WTC11 (cell line): ENCODE data around the gene FBXO31. TPM values are rescaled to one million over a fixed set of nuclear protein-coding genes. Genes with fewer than 3 reads are reported as not detected.
A peak's percentile ranks its signal among the peaks of the same experiment; 100 is the strongest.

Source experiments
- ATAC-seq: fragments of 200-7000 bp; cut with Tn5 transposase; 2 replicates; pipeline ENCODE4 v1.10.0; 2021; ENCODE audit warnings: mild to moderate bottlenecking, moderate library complexity
- CTCF ChIA-PET: fragments of 300-600 bp; sonication (Branson Sonifier 250); formaldehyde crosslinking; loops from one replicate; lab custom pipeline; 2021; ENCODE audit warnings: antibody characterized with exemption; lab: Charles Lee
- POLR2A ChIA-PET: fragments of 350-600 bp; sonication (Branson Sonifier 250); formaldehyde crosslinking; loops from one replicate; lab custom pipeline; 2021; ENCODE audit warnings: antibody characterized with exemption; lab: Charles Lee
- DNase-seq: peaks from one replicate; pipeline ENCODE4 v3.0.0; 2021; ENCODE audit warnings: low spot score
- H3K27ac Mint-ChIP-seq: 2 replicates; pipeline ENCODE4 v1.8.0; 2021; ENCODE audit warnings: mixed read lengths
- H3K27me3 Mint-ChIP-seq: 2 replicates; pipeline ENCODE4 v1.8.0; 2021; ENCODE audit warnings: low read depth, mild to moderate bottlenecking, moderate library complexity, mixed read lengths
- H3K36me3 Mint-ChIP-seq: 2 replicates; pipeline ENCODE4 v1.8.0; 2021; ENCODE audit warnings: mixed read lengths
- H3K4me1 Mint-ChIP-seq: 2 replicates; pipeline ENCODE4 v1.8.0; 2022; ENCODE audit warnings: mixed read lengths
- H3K4me3 Mint-ChIP-seq: 2 replicates; pipeline ENCODE4 v1.8.0; 2021; ENCODE audit warnings: mild to moderate bottlenecking, moderate library complexity, mixed read lengths
- H3K9me3 Mint-ChIP-seq: 2 replicates; pipeline ENCODE4 v1.8.0; 2021; ENCODE audit warnings: mixed read lengths
- ATF1 ChIP-seq: sonication (generic); formaldehyde crosslinking; IDR thresholded peaks from 2 replicates; pipeline ENCODE4 v1.8.1; 2023; ENCODE audit warnings: mild to moderate bottlenecking, moderate library complexity, missing genetic modification reagents
- ATF6 ChIP-seq: sonication (generic); formaldehyde crosslinking; IDR thresholded peaks from 2 replicates; pipeline ENCODE4 v1.8.1; 2023; ENCODE audit warnings: mild to moderate bottlenecking, missing genetic modification reagents
- CBFB ChIP-seq: sonication (generic); formaldehyde crosslinking; IDR thresholded peaks from 2 replicates; pipeline ENCODE4 v1.8.1; 2022; ENCODE audit warnings: mild to moderate bottlenecking, low read depth, missing genetic modification reagents
- CREB1 ChIP-seq: sonication (generic); formaldehyde crosslinking; IDR thresholded peaks from 2 replicates; pipeline ENCODE4 v1.8.0; 2023; ENCODE audit warnings: mild to moderate bottlenecking, missing genetic modification reagents
- E2F4 ChIP-seq: sonication (generic); formaldehyde crosslinking; IDR thresholded peaks from 2 replicates; pipeline ENCODE4 v1.8.1; 2022; ENCODE audit warnings: low read depth, mild to moderate bottlenecking, moderate library complexity, missing genetic modification reagents, borderline replicate concordance
- EMX1 ChIP-seq: fragments of 250-450 bp; sonication (Bioruptor Pico); IDR thresholded peaks from 2 replicates; pipeline ENCODE4 v1.8.0; 2021; ENCODE audit warnings: mild to moderate bottlenecking
- ERG ChIP-seq: fragments of 250-450 bp; sonication (Bioruptor Pico); IDR thresholded peaks from 2 replicates; pipeline ENCODE4 v1.8.0; 2021; ENCODE audit warnings: mild to moderate bottlenecking
- HMGA2 ChIP-seq: fragments of 250-450 bp; sonication (Bioruptor Pico); IDR thresholded peaks from 2 replicates; pipeline ENCODE4 v1.4.0; 2021; ENCODE audit warnings: mild to moderate bottlenecking, moderate library complexity
- IRF2 ChIP-seq: sonication (generic); formaldehyde crosslinking; IDR thresholded peaks from 2 replicates; pipeline ENCODE4 v1.8.0; 2022; ENCODE audit warnings: low read depth, missing genetic modification reagents, borderline replicate concordance
- JAZF1 ChIP-seq: fragments of 250-450 bp; sonication (Bioruptor Pico); IDR thresholded peaks from 2 replicates; pipeline ENCODE4 v1.9.0; 2021; ENCODE audit warnings: moderate library complexity, mild to moderate bottlenecking, inconsistent platforms
- KAT7 ChIP-seq: sonication (generic); formaldehyde crosslinking; IDR thresholded peaks from 2 replicates; pipeline ENCODE4 v1.8.1; 2023; ENCODE audit warnings: missing genetic modification reagents, mild to moderate bottlenecking, borderline replicate concordance
- MXD4 ChIP-seq: fragments of 250-450 bp; sonication (Bioruptor Pico); IDR thresholded peaks from 2 replicates; pipeline ENCODE4 v1.8.0; 2021; ENCODE audit warnings: mild to moderate bottlenecking, moderate library complexity, borderline replicate concordance
- NR2C2 ChIP-seq: sonication (generic); formaldehyde crosslinking; IDR thresholded peaks from 2 replicates; pipeline ENCODE4 v1.8.0; 2022; ENCODE audit warnings: mild to moderate bottlenecking, missing genetic modification reagents
- USF2 ChIP-seq: sonication (generic); formaldehyde crosslinking; IDR thresholded peaks from 2 replicates; pipeline ENCODE4 v1.8.1; 2023; ENCODE audit warnings: mild to moderate bottlenecking, missing genetic modification reagents, moderate library complexity
- ZNF219 ChIP-seq: sonication (generic); formaldehyde crosslinking; IDR thresholded peaks from 2 replicates; pipeline ENCODE4 v1.8.0; 2023; ENCODE audit warnings: missing genetic modification reagents, mild to moderate bottlenecking, borderline replicate concordance
- ZNF232 ChIP-seq: sonication (generic); formaldehyde crosslinking; IDR thresholded peaks from 2 replicates; pipeline ENCODE4 v1.8.0; 2022; ENCODE audit warnings: mild to moderate bottlenecking, missing genetic modification reagents
- ZNF423 ChIP-seq: fragments of 250-450 bp; sonication (Bioruptor Pico); IDR thresholded peaks from 2 replicates; pipeline ENCODE4 v2.1.2; 2022; ENCODE audit warnings: mild to moderate bottlenecking, moderate library complexity
- total RNA-seq: library from RNA; stranded (reverse); gene quantifications from 3 replicates; pipeline ENCODE4 v1.2.3, GENCODE V29; 2021
- TF ChIP-seq, protein P1 (sequence below): sonication (generic); formaldehyde crosslinking; conservative IDR thresholded peaks from 2 replicates; pipeline ENCODE4 v1.8.1; 2022; ENCODE audit warnings: mild to moderate bottlenecking, missing genetic modification reagents
- TF ChIP-seq, protein P2 (sequence below): sonication (generic); formaldehyde crosslinking; IDR thresholded peaks from 2 replicates; pipeline ENCODE4 v1.8.0; 2023; ENCODE audit warnings: mild to moderate bottlenecking, missing genetic modification reagents
- TF ChIP-seq, protein P3 (sequence below): sonication (generic); formaldehyde crosslinking; IDR thresholded peaks from 2 replicates; pipeline ENCODE4 v1.8.1; 2022; ENCODE audit warnings: missing genetic modification reagents, borderline replicate concordance
- TF ChIP-seq, protein P4 (sequence below): sonication (generic); formaldehyde crosslinking; IDR thresholded peaks from 2 replicates; pipeline ENCODE4 v1.8.0; 2022; ENCODE audit warnings: mild to moderate bottlenecking, missing genetic modification reagents

The FBXO31 gene
- total RNA-seq, 1 experiment from 2014 or later: 22.6 TPM

DNA sequence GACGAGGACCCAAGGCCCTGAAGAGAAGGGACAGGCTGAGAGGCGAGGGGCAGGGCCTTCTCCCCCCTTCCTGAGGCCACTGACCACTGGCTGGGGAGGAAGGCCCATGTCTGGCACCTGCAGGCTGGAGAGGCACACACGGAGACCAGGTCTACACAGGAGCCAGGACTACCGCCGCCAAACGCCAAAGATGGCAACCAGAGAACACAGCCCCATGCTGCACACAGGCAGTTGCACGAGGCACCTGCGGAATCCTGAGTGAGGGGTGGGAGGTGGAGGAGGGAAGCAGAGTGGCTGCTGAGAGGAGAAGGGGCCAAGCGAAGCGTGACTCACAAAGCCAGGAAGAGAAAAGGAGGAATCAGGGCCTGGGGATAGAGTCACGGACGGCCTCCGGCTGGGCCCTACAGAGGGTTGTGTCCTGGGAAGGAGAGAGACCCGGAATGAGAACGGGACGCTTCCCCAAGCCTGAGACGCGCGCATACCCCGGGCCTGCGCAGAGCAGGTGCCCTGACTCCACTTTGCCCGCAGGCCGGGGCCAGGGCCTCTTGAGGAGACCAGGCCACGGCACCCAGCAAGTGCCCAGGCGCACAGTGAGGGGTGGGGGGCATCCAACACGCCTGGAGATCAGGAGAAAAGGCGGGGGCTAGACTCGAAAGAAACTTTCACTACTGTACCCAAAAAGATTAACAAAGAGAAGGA is 37.7 kb downstream of the FBXO31 start:
- ATAC-seq (no peak), DNase-seq (no peak)
- Mint-ChIP-seq H3K36me3 (peaks cover 12% of the 10 kb centered on the region), H3K9me3 (no peaks in the 10 kb centered on the region), H3K27ac (peak overlapping the region; percentile 53), H3K4me1 (peaks cover 15% of the 10 kb centered on the region), H3K4me3 (no peak overlapping the region), H3K27me3 (no peaks in the 10 kb centered on the region)
- ChIA-PET CTCF (interaction anchor here (1.0 to 1.1 kb wide), 2 partner anchors 38 to 71 kb away, joined by 3 read pairs; partner anchors contain the start of gene FBXO31), POLR2A (no interaction called here)
- no peak for TF ChIP-seq JAZF1 (CRISPR knock-in tag)
- TF ChIP-seq ATF6 (CRISPR knock-in tag): no peak
- no peak for TF ChIP-seq CREB1 (CRISPR knock-in tag)
- TF ChIP-seq HMGA2 (CRISPR knock-in tag): no peak
- TF ChIP-seq ATF1: no peak
- no peak for TF ChIP-seq ZNF423 (CRISPR knock-in tag)
- TF ChIP-seq, protein P1, sequence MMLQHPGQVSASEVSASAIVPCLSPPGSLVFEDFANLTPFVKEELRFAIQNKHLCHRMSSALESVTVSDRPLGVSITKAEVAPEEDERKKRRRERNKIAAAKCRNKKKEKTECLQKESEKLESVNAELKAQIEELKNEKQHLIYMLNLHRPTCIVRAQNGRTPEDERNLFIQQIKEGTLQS (CRISPR knock-in tag): no peak
- TF ChIP-seq NR2C2 (CRISPR knock-in tag): no peak

DNA sequence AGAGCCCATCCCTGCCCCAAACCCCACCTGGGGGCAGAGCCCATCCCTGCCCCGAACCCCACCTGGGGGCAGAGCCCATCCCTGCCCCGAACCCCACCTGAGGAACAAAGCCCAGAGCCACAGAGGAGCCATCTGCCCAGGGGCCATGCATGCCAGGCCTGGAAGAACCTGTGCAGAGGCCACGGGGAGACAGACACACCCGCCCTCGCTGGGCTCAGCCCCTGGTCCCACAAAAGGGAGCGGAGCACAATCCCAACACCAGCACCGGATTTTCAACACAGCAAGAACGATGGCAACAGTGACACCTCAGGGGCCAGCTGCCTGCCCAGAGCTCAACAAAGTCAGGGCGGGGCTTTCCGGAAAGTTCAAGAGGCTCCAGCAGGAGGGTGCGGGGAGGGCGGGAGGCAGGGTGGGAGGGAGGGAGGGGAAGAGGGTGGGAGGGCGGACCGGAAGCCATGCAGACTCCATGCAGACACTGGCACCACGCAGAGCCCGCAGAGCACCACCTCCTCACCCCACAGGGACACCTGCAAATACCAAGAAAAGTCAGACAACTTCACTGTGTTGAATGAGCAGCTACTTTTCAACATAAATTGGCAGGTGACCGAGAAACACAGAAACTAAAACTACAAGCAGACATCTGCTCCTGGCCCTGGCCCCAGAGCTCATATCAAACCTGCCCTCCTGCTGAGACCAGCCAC is 38.5 kb downstream of the FBXO31 start:
- ChIA-PET POLR2A (interaction anchor here (0.8 kb wide), 1 partner anchor 38 kb away, joined by 3 read pairs; no protein-coding TSS in a partner anchor), CTCF (interaction anchor here (0.6 to 1.1 kb wide), 4 partner anchors 27 to 72 kb away, joined by 3 to 4 read pairs (median 3); partner anchors contain the start of genes C16orf95 and FBXO31)
- Mint-ChIP-seq H3K4me1 (peaks cover 15% of the 10 kb centered on the region), H3K9me3 (no peaks in the 10 kb centered on the region), H3K36me3 (peaks cover 12% of the 10 kb centered on the region), H3K27me3 (no peaks in the 10 kb centered on the region), H3K4me3 (no peak overlapping the region), H3K27ac (peak overlapping the region; percentile 53)
- peak; percentile 27; the same call in 1 of the 2 replicates for ATAC-seq
- DNase-seq: no peak
- TF ChIP-seq ZNF232 (CRISPR knock-in tag) (no peak), E2F4 (no peak), KAT7 (CRISPR knock-in tag) (no peak), CBFB (no peak), USF2 (CRISPR knock-in tag) (no peak), MXD4 (CRISPR knock-in tag) (no peak), ERG (no peak), EMX1 (CRISPR knock-in tag) (no peak), ZNF219 (CRISPR knock-in tag) (no peak), IRF2 (no peak)
- TF ChIP-seq, protein P2, sequence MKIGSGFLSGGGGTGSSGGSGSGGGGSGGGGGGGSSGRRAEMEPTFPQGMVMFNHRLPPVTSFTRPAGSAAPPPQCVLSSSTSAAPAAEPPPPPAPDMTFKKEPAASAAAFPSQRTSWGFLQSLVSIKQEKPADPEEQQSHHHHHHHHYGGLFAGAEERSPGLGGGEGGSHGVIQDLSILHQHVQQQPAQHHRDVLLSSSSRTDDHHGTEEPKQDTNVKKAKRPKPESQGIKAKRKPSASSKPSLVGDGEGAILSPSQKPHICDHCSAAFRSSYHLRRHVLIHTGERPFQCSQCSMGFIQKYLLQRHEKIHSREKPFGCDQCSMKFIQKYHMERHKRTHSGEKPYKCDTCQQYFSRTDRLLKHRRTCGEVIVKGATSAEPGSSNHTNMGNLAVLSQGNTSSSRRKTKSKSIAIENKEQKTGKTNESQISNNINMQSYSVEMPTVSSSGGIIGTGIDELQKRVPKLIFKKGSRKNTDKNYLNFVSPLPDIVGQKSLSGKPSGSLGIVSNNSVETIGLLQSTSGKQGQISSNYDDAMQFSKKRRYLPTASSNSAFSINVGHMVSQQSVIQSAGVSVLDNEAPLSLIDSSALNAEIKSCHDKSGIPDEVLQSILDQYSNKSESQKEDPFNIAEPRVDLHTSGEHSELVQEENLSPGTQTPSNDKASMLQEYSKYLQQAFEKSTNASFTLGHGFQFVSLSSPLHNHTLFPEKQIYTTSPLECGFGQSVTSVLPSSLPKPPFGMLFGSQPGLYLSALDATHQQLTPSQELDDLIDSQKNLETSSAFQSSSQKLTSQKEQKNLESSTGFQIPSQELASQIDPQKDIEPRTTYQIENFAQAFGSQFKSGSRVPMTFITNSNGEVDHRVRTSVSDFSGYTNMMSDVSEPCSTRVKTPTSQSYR (CRISPR knock-in tag): no peak
- TF ChIP-seq, protein P3, sequence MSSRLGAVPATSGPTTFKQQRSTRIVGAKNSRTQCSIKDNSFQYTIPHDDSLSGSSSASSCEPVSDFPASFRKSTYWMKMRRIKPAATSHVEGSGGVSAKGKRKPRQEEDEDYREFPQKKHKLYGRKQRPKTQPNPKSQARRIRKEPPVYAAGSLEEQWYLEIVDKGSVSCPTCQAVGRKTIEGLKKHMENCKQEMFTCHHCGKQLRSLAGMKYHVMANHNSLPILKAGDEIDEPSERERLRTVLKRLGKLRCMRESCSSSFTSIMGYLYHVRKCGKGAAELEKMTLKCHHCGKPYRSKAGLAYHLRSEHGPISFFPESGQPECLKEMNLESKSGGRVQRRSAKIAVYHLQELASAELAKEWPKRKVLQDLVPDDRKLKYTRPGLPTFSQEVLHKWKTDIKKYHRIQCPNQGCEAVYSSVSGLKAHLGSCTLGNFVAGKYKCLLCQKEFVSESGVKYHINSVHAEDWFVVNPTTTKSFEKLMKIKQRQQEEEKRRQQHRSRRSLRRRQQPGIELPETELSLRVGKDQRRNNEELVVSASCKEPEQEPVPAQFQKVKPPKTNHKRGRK (CRISPR knock-in tag): no peak
- TF ChIP-seq, protein P4, sequence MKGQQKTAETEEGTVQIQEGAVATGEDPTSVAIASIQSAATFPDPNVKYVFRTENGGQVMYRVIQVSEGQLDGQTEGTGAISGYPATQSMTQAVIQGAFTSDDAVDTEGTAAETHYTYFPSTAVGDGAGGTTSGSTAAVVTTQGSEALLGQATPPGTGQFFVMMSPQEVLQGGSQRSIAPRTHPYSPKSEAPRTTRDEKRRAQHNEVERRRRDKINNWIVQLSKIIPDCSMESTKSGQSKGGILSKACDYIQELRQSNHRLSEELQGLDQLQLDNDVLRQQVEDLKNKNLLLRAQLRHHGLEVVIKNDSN (CRISPR knock-in tag): no peak
